GM21619 (cell line): ENCODE measurements around the gene CNOT2.
"Not testable (repeated sequence)": the region's sequence is repeated elsewhere in the genome, so short reads cannot be mapped to it uniquely, and the experiment has no call there.

Experiments used
- ATAC-seq: cut with Tn5 transposase; IDR thresholded peaks from one replicate; pipeline ENCODE4 v1.9.1; 2021; ENCODE audit not compliant: unreplicated experiment

The CNOT2 gene

GRCh38 chr12:70304684-70305555 lies 61.7 kb downstream of the CNOT2 start:
- ATAC-seq, result not testable (repeated sequence)

GRCh38 chr12:70305794-70306193 lies 62.6 kb downstream of the CNOT2 start:
- no peak for ATAC-seq

GRCh38 chr12:70306676-70307075 lies 63.4 kb downstream of the CNOT2 start:
- no peak for ATAC-seq

DNA sequence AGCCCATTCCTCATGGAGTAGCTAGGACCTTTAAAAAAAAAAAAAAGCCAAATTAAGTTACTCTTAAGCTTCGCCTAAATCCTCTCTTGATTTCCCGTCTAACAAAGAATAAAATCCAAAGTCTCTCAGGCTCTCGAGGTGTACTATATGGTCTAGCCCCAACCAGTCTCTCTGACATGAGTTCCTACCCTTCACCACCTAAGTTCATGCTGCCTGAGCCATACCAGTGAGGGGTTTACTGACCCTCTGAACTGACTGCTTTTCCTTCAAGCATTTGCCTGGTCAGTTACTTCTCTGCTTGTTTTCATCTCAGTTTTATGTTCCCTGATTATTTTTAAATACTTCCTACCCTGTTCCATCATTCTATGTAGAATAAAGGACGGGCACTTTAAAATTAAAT lies 64.6 kb downstream of the CNOT2 start:
- no peak for ATAC-seq

DNA sequence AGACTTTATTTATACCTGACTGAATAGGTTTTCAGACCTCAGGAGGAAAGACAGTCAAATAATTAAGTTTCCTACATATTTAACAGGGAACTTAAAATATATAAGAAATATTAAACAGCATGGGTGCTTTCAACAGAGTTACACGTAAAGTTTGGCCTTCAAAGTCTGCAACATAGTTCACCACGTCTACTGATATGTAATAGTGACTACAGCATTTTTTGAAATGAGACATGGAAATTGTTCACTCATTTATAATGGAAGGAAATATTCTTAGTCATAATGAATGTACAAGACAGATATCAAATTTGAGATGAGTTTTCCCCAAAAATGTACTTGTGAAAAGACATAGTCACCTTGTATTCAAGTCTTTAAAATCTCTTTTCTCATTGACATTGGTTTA lies 66.1 kb downstream of the CNOT2 start:
- ATAC-seq, result no peak

- ATAC-seq, result no peak
These were observed 70.9 kb downstream of the CNOT2 start for GRCh38 chr12:70314145-70314544.

DNA sequence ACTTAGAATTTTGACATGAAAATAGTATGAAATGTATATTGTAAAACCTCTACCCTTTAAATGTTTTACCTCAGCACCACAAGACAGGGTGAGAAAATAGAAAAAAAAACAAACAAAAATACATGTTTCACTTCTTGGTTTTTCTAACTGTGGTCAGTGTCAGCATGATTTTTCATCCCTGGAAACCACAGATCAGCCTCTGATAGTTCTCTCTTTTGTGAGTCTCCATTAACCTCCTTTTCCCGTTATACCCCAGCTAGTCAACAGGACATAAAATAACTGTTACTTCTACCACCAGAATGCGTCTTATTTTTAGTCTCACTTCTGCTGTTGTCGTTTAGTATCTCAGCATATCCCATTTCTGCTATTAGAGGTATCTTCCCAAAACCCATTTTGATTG lies 74.5 kb downstream of the CNOT2 start:
- ATAC-seq, result peak; percentile 95

GRCh38 chr12:70319605-70320004 lies 76.4 kb downstream of the CNOT2 start:
- ATAC-seq, result no peak

- ATAC-seq, result no peak
These were observed 78.0 kb downstream of the CNOT2 start for GRCh38 chr12:70321191-70321590.

GRCh38 chr12:70327541-70327940 lies 84.3 kb downstream of the CNOT2 start:
- no peak for ATAC-seq

DNA sequence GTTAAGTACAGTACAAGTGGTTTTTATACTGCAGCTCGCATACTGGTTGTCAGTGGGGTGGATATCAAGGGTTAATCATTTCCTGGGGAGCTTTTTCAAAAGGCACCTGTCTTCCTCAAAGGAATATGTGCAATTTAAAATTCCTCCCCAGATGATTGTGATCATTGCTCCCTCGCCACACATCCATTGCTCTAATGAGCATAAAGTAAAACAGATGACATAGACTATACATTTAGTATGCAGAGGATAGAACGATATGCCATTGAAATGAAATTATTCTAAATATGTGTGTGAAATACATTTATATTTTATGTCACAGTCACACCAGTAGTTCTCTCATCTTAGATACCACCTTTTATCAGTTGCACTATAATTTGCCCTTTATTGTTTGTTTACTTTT lies 86.5 kb downstream of the CNOT2 start:
- no peak for ATAC-seq

GRCh38 chr12:70330158-70330557 lies 86.9 kb downstream of the CNOT2 start:
- no peak for ATAC-seq

GRCh38 chr12:70332236-70332635 lies 89.0 kb downstream of the CNOT2 start:
- ATAC-seq, result no peak

DNA sequence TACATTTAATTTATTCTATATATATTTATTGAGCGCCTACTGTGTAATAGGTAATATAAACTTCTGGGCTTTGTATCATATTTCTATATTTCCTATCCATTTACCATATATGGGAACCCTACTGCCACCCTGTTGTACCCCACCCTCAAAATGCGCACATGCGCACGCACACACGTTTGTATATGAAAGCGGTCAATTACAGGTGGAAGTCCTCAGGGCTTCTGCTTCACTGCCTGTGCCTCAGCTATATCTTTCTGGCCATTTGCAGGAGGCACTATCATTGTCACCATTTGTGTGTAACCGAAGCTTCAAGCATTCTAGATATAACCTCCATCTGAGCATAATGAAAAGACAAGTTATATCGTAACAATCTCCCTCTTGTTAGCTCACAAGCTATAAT lies 91.5 kb downstream of the CNOT2 start:
- ATAC-seq, result no peak

GRCh38 chr12:70338531-70338930 lies 95.3 kb downstream of the CNOT2 start:
- ATAC-seq, result no peak

DNA sequence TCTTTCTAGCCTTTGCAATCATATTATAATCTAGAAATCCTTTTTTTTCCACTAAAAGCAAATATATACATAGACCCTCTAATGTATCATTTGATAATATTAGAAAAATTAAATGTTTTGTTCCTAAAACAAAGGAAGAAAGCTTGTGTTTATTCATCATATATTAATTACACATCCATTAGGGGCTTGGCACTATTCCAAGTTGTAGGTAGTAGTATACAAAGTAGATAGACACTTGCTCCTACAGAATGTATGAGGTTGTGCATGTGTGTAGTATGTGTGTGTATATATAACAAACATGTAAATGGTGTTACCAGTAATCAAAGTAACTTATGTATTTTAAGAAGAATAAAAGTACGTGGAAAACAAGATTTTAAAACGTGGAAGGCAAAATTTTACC lies 107.8 kb downstream of the CNOT2 start:
- no peak for ATAC-seq

DNA sequence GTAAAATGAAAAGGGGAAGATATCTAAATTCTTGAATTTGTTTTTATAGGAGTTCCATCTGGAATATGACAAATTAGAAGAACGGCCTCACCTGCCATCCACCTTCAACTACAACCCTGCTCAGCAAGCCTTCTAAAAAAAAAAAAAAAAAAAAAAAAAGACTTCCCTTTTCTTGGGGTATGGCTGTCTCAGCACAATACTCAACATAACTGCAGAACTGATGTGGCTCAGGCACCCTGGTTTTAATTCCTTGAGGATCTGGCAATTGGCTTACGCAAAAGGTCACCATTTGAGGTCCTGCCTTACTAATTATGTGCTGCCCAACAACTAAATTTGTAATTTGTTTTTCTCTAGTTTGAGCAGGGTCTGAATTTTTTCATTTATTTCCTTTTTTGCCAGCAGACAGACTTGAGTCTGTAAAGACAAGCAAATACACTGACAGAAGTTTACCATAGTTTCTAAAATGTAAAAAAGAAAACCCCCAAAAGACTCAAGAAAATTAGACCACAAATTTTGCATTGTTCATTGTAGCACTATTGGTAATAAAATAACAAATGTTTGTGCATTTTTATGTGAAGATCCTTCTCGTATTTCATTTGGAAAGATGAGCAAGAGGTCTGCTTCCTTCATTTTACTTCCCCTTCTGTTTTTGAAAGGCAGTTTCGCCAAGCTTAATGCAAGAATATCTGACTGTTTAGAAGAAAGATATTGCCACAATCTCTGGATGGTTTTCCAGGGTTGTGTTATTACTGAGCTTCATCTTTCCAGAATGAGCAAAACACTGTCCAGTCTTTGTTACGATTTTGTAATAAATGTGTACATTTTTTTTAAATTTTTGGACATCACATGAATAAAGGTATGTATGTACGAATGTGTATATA lies 110.8 kb downstream of the CNOT2 start:
- no peak for ATAC-seq

DNA sequence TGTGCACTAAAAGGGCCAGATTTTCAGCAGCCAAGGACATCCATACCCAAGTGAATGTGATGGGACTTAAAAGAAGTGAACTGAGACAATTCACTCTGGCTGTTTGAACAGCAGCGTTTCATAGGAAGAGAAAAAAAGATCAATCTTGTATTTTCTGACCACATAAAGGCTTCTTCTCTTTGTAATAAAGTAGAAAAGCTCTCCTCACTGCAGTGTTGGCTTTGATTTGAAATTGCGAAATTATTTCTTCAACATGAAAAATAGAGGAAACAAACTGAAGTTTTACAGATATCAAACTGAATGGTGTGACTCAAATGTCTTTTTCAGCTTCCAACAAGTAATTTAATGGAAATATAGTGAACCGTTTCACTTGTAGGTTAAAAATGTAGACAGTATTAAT lies 111.6 kb downstream of the CNOT2 start:
- no peak for ATAC-seq

- ATAC-seq, result no peak
These were observed 112.7 kb downstream of the CNOT2 start for GRCh38 chr12:70355972-70356371.

- no peak for ATAC-seq
These were observed 116.4 kb downstream of the CNOT2 start for GRCh38 chr12:70359458-70360197.

- no peak for ATAC-seq
These were observed 117.0 kb downstream of the CNOT2 start for GRCh38 chr12:70360218-70360617.
